K562 (cell line): Measurements from ENCODE around the gene ZNF382. TPM values are rescaled to one million over a fixed set of nuclear protein-coding genes. Genes with fewer than 3 reads are reported as not detected.

Source experiments
- ASH1L ChIP-seq: fragments of 450-650 bp; IDR thresholded peaks from 2 replicates; pipeline ENCODE4 v1.6.1; 2018; ENCODE audit warnings: borderline replicate concordance, mild to moderate bottlenecking, low read depth; ENCODE audit not compliant: partially characterized antibody
- ATF3 ChIP-seq, 2 experiments: fragments of 450-650 bp in 1 of 2; sonication (generic) in 1 of 2; formaldehyde crosslinking in 1 of 2; IDR thresholded peaks in 1 of 2; conservative IDR thresholded peaks in 1 of 2; 2 replicates each; pipeline versions ENCODE4 v1.6.1 to v1.8.1; 2016 to 2023; ENCODE audit warnings: mild to moderate bottlenecking in 2 of 2, moderate library complexity in 2 of 2, inconsistent platforms in 1 of 2, missing genetic modification reagents in 1 of 2
- COPS2 ChIP-seq: fragments of 450-650 bp; conservative IDR thresholded peaks from 2 replicates; pipeline ENCODE4 v1.6.1; 2016; ENCODE audit warnings: mild to moderate bottlenecking, moderate library complexity
- HDAC2 ChIP-seq: fragments of 450-650 bp; IDR thresholded peaks from 2 replicates; pipeline ENCODE4 v1.6.1; 2016; ENCODE audit warnings: mild to moderate bottlenecking
- HNRNPL ChIP-seq: fragments of 200-400 bp; formaldehyde crosslinking; IDR thresholded peaks from 2 replicates; pipeline ENCODE4 v1.6.1; 2017; ENCODE audit warnings: low read depth, mild to moderate bottlenecking, low read length
- HOXB6 ChIP-seq: fragments of 250-450 bp; sonication (Bioruptor Pico); IDR thresholded peaks from 2 replicates; pipeline ENCODE4 v1.5.1; 2022; ENCODE audit warnings: mild to moderate bottlenecking, borderline replicate concordance
- IFI16 ChIP-seq: fragments of 250-450 bp; sonication (Bioruptor Pico); IDR thresholded peaks from 2 replicates; pipeline ENCODE4 v2.1.2; 2022; ENCODE audit warnings: mild to moderate bottlenecking, inconsistent platforms
- IRF9 ChIP-seq: fragments of 450-650 bp; IDR thresholded peaks from 2 replicates; pipeline ENCODE4 v1.6.1; 2016; ENCODE audit warnings: missing biosample characterization, missing genetic modification characterization
- MLLT1 ChIP-seq, 2 experiments: fragments of 450-650 bp; IDR thresholded peaks; 2 replicates each; pipeline ENCODE4 v1.6.1; 2016
- NFE2 ChIP-seq: IDR thresholded peaks from 2 replicates; pipeline ENCODE4 v1.6.1; 2014; ENCODE audit warnings: antibody characterized with exemption, low read depth
- PHB ChIP-seq: fragments of 250-450 bp; sonication (Bioruptor Pico); IDR thresholded peaks from 2 replicates; pipeline ENCODE4 v1.5.0; 2021
- SMARCA4 ChIP-seq: fragments of 450-650 bp; IDR thresholded peaks from 2 replicates; pipeline ENCODE4 v1.6.1; 2016
- XRCC3 ChIP-seq: fragments of 450-650 bp; IDR thresholded peaks from 2 replicates; pipeline ENCODE4 v1.6.1; 2017; ENCODE audit warnings: mild to moderate bottlenecking, moderate library complexity
- ZBTB26 ChIP-seq: fragments of 450-650 bp; formaldehyde crosslinking; IDR thresholded peaks from 2 replicates; pipeline ENCODE4 v1.4.0; 2022; ENCODE audit warnings: missing genetic modification characterization
- ZNF780A ChIP-seq: fragments of 250-450 bp; sonication (Bioruptor Pico); IDR thresholded peaks from 2 replicates; pipeline ENCODE4 v1.5.0; 2021; ENCODE audit warnings: mild to moderate bottlenecking
- polyA plus RNA-seq, 8 experiments: library from polyadenylated mRNA; depleted of rRNA in 4 of 8; stranded (reverse) in 5 of 8; unstranded in 3 of 8; fragments of >200 nt; fragmentation: Nextera tagmentation in 2 of 8; fragmentation: Illumina TruSeq in 1 of 8; extraction: Ambion mirVana in 2 of 8; extraction: Trizol in 1 of 8; gene quantifications; 2 replicates each; pipeline versions ENCODE4 v1.2.1 to v1.2.3, GENCODE V29; 2011 to 2014; ENCODE audit warnings: inconsistent platforms in 1 of 8, missing spikeins in 1 of 8
- total RNA-seq, 7 experiments: library from RNA; depleted of rRNA in 6 of 7; stranded (reverse); fragments of >200 nt in 6 of 7; fragmentation: Illumina TruSeq in 2 of 7; extraction: Trizol in 2 of 7; gene quantifications; 2 replicates each; pipeline versions ENCODE4 v1.2.1 to v1.2.3, GENCODE V29; 2011 to 2021; ENCODE audit warnings: low replicate concordance in 1 of 7
- TF ChIP-seq, protein P1 (sequence below): fragments of 450-650 bp; IDR thresholded peaks from 2 replicates; pipeline ENCODE4 v1.6.1; 2017; ENCODE audit warnings: antibody characterized with exemption, mild to moderate bottlenecking
- TF ChIP-seq, protein P2 (sequence below): fragments of 450-650 bp; IDR thresholded peaks from 2 replicates; pipeline ENCODE4 v1.6.1; 2016

The ZNF382 gene
- total and polyA plus RNA-seq, 9 of the 15 experiments (the other 6 are each of a cell fraction or from before 2014, with no cell fraction given) = 0.04 to 0.27 (median 0.16) TPM; not detected in 5

DNA sequence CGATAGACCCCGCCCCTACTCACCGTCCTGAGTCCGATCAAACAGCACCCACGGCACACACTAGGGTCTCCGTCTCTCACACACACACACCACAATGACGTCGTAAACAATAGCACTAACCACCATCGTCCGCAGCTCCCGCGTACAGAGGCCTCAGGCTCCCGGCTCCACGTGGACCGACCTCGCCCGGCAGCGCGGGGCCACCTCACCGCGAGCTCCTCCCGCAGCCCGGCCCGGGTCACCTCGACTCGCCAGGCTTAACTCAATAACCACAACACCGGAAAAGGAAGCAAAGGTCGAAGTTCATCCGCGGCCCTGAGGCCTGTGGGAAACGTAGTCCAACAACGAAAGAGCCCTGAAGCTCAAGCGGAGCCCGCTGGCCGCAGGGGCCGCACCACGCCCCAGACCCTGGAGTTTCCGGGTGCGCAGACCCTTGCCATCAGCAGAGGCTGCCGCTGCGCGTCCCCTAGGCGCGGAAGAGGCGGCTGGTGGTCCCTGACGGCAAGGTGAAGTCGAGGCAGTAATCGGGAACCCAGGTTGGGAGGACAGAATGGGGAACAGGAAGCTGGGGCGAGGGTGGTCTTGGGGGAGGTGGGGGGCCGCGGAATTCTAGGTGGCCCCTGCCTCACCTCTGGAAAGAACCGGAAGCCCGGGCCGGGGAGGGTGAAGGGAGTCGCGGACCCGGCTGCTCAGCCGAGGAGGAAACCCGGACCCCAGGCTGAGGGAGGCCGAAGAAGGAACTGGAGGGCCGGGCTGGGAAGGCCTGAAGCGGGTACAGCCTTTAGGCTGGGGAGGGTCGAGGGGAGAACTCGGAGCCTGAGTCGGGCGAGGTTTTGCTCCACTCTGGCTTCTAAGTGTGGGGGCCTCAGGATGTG, 31.9 kb upstream of the ZNF382 start, which contains the start of gene ZNF529 (continued):
- TF ChIP-seq, protein P1, sequence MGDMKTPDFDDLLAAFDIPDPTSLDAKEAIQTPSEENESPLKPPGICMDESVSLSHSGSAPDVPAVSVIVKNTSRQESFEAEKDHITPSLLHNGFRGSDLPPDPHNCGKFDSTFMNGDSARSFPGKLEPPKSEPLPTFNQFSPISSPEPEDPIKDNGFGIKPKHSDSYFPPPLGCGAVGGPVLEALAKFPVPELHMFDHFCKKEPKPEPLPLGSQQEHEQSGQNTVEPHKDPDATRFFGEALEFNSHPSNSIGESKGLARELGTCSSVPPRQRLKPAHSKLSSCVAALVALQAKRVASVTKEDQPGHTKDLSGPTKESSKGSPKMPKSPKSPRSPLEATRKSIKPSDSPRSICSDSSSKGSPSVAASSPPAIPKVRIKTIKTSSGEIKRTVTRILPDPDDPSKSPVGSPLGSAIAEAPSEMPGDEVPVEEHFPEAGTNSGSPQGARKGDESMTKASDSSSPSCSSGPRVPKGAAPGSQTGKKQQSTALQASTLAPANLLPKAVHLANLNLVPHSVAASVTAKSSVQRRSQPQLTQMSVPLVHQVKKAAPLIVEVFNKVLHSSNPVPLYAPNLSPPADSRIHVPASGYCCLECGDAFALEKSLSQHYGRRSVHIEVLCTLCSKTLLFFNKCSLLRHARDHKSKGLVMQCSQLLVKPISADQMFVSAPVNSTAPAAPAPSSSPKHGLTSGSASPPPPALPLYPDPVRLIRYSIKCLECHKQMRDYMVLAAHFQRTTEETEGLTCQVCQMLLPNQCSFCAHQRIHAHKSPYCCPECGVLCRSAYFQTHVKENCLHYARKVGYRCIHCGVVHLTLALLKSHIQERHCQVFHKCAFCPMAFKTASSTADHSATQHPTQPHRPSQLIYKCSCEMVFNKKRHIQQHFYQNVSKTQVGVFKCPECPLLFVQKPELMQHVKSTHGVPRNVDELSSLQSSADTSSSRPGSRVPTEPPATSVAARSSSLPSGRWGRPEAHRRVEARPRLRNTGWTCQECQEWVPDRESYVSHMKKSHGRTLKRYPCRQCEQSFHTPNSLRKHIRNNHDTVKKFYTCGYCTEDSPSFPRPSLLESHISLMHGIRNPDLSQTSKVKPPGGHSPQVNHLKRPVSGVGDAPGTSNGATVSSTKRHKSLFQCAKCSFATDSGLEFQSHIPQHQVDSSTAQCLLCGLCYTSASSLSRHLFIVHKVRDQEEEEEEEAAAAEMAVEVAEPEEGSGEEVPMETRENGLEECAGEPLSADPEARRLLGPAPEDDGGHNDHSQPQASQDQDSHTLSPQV = peak; percentile 45; the same call in 1 of the 2 replicates
- no peak for TF ChIP-seq NFE2
- TF ChIP-seq HDAC2 = no peak
- TF ChIP-seq ZBTB26 (CRISPR knock-in tag) = no peak
- no peak for TF ChIP-seq ASH1L
- no peak for TF ChIP-seq ZNF780A (CRISPR knock-in tag)
- no peak for TF ChIP-seq IFI16 (CRISPR knock-in tag)
- TF ChIP-seq HOXB6 (CRISPR knock-in tag) = no peak
- TF ChIP-seq COPS2 = no peak
- no peak for TF ChIP-seq IRF9 (tag)
- no peak for TF ChIP-seq HNRNPL
- TF ChIP-seq ATF3 (IDR thresholded peaks at IDR 0.05) = peak; percentile 71; the same call in 1 of the 2 replicates
- no peak for TF ChIP-seq ATF3 (CRISPR knock-in tag; conservative IDR thresholded peaks at IDR 0.05)
- no peak for TF ChIP-seq SMARCA4
- peak; percentile 3 to 84; a peak in 3 of 4 replicates for TF ChIP-seq MLLT1 (IDR thresholded peaks at IDR 0.05)
- TF ChIP-seq PHB (CRISPR knock-in tag) = no peak
- TF ChIP-seq XRCC3 = no peak
- TF ChIP-seq, protein P2, sequence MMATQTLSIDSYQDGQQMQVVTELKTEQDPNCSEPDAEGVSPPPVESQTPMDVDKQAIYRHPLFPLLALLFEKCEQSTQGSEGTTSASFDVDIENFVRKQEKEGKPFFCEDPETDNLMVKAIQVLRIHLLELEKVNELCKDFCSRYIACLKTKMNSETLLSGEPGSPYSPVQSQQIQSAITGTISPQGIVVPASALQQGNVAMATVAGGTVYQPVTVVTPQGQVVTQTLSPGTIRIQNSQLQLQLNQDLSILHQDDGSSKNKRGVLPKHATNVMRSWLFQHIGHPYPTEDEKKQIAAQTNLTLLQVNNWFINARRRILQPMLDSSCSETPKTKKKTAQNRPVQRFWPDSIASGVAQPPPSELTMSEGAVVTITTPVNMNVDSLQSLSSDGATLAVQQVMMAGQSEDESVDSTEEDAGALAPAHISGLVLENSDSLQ = no peak; the same call in 1 of the 2 replicates
